HUDEP-2 (cell line): ENCODE results near the gene GSG1L.

Source experiments
- DNase-seq, 76 experiments: peaks; one replicate each; lab custom pipeline; 2025; ENCODE audit not compliant: unreplicated experiment in 76 of 76; lab: John Stamatoyannopoulos, UW

Gene GSG1L

DNA sequence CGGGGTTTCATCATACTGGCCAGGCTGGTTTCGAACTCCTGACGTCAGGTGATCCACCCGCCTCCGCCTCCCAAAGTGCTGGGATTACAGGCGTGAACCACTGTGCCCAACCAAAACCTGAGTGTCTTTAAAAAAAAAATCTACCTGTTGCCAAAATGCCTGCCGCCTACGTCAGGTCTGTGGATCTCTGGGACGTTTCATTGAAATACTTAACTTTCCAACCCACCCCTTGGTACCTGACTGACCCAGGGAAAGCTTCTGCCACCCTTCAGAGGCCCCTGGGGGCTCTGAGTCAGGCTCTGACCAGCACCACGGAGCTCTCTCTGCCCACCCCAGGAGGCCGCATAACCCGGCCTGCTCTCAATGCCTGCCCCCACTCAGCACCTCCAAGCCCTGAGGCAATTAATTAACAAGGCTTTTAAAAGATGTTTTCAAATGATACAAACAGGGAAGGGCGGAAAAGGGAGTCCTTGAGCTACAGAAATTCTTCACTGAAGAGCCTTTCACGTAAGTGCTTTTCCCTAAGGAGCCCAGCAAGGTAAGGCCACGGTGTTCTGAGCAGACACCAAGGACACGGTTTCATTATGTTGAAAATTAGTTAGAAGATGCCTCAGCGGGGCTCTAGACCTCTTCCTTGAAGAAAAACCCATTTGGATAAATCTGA, 29.3 kb upstream of the GSG1L start:
- DNase-seq: no peak

DNA sequence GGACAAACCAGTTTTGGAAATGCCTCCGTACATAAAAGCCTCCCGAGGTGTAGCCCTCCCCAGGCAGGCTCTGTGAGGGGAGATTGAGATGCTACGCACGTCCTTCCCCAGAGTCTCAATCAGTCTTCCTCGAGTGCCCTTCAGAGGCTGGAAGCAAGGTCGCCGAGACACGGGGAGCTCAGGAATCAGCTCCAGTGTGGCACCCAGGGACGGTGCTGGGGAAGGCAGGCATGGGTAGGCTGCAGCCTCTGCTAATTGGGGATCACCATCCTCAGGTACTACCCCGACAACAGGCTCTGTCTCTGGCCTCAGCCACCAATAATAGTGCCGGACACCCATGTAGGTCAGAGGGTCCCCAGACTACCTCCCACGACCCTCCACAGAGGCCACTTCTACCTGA, 28.1 kb upstream of the GSG1L start:
- no peak for DNase-seq

DNA sequence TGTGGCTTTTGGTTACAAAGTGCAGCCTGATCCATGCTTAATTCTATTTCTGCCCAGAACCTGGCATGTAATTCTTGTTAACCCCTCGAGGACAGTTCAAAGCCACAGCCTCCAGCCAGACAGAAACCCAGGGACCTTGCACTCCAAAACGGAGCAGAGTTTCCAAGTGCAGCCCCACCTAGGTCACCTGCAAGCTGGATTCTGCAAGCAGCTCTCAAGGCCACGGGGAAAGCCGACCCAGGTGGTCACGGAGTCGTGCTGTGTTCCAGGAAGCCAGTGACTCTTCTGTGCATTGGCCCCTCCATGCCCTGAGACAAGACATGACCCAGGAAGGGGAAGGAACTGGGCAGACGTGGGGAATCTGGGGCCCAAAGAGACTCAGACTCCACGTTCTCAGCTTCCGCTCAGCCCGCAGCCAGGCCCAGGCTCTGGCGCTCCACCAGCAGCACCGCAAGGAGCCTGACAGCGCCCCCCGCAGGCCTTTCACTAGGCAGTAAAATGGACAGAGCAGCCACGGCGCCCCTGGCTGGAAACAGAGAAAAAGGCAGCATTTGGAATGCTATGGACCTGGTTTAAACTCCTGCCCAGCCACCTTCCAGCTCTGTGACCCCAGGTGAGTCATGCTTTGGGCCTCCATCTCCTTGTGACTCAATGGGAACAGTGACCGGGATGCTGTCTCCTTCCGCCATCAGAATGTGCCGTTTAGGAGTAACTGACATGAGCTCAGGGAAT, 27.3 kb upstream of the GSG1L start:
- peak in 1 of 76 experiments; percentile 3 for DNase-seq

DNA sequence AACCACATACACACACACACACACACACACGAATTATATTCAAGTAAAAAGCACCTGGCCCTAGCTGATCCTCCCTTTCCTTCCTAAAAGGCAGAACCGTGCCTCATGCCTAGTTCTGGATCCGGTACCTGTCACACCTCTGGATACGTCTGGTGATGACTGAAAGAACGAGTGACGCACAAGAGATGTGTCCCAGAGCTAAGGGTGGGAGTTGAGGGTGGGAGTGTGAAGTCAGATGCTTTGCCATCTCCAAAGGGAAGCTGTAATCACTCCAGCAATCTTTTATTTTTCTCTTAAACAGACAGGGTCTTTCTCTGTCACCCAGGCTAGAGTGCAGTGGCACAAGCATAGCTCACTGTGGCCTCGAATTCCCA, 26.5 kb upstream of the GSG1L start:
- no peak for DNase-seq

DNA sequence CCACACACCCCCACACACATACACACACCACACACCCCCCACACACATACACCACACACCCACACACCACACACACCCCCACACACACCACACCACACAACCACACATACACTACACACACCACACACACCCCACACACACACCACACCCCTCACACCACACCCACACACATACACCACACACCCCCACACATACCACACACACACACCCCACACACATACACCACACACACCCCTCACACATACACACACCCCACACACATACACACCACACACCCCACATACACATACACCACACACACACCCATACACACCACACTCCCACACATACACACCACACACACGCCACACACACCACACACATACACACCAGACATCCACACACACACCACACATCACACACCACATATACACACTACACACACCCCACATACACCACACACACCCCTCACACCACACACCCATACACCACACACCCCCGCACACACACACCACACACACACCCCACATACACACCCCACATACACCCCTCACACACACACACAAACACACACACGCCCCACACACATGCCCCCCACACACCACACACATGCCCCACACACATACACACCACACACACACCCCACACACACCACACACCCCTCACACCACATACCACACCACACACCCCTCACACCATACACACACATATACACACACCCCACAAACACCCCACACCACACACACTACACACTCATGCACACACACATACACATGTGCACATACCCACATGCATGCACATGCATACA, 25.9 kb upstream of the GSG1L start:
- DNase-seq: no peak

GRCh38 chr16:28087675-28088300, 24.3 kb upstream of the GSG1L start:
- DNase-seq: no peak

GRCh38 chr16:28087140-28087660, 23.7 kb upstream of the GSG1L start:
- no peak for DNase-seq

GRCh38 chr16:28086186-28087139, 22.9 kb upstream of the GSG1L start:
- DNase-seq: no peak

- no peak for DNase-seq
Observed at GRCh38 chr16:28085389-28086171, 22.1 kb upstream of the GSG1L start.

GRCh38 chr16:28084209-28084608, 20.7 kb upstream of the GSG1L start:
- no peak for DNase-seq

- DNase-seq: no peak
Observed at GRCh38 chr16:28082624-28083023, 19.1 kb upstream of the GSG1L start.

DNA sequence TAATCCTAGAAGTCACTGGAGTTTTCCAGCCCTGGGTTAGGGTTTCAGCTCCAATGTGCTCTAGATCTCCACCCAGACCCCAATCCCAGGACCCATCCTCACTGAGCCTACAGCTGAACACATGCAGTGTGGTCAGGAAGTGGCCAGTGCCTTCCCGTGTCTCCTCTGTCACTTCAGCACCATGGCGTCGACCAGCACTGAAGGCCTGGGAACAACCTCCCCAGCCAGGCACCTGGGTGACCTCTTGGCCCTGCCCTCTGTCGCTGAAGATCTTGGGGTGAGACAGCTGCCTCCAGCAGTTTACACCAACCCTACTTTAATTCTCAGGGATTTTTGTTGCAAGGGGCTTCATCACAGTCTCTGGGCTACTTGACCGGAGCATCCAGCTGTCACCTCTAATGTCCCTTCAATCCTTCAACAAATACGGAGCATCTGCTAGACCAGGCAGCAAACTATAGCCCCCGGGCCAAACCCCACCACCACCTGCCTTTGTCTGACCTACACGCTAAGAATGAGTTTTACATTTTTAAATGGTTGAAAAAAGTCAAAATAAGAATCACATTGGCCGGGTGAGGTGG, 18.0 kb upstream of the GSG1L start:
- DNase-seq: no peak

GRCh38 chr16:28078261-28078660, 14.7 kb upstream of the GSG1L start:
- DNase-seq: no peak

GRCh38 chr16:28073836-28074235, 10.3 kb upstream of the GSG1L start:
- DNase-seq: no peak

DNA sequence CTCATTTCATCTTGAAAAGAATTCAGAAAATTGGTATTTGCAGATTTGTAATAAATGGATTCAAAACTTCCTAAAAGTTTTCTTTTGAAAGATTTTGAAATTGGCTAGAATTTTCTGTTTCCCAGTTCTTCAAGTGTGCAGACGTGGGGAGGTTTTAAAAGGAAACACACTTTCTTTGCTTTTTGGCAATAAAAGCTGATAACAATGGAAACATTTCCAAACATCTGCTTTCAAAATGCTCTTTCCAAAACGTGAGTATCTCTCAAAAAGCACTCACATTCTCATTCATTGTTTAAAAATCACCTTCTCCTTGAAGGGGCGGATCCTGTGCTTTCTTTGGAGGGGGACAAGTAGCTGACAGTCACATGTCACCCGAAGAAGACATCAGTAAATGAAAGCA, 8.6 kb upstream of the GSG1L start:
- no peak for DNase-seq

- no peak for DNase-seq
Observed at GRCh38 chr16:28069971-28070794, 6.7 kb upstream of the GSG1L start.

DNA sequence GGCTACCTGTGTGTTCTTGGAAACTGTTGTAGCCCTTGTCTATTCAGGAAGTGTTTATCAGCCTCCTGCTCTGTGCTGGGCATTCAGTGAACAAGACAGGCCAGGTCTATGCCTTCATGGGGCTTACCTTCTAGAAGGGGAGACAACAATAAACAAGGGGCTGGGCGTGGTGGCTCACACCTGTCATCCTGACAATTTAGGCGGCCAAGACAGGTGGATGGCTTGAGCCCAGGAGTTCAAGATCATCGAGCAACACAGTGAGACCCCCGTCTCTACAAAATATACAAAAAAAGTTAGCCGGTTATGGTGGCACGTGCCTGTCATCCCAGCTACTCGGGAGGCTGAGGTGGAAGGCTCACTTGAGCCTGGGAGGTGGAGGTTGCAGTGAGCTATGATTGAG, 5.5 kb upstream of the GSG1L start:
- no peak for DNase-seq
